HG02981 (cell line): Measurements from ENCODE around the gene PARN.
"Not testable (repeated sequence)": the region's sequence is repeated elsewhere in the genome, so short reads cannot be mapped to it uniquely, and the experiment has no call there.

Experiments
- ATAC-seq: cut with Tn5 transposase; IDR thresholded peaks from one replicate; pipeline ENCODE4 v1.9.1; 2021; ENCODE audit warnings: mild to moderate bottlenecking, moderate library complexity; ENCODE audit not compliant: unreplicated experiment

PARN gene

DNA sequence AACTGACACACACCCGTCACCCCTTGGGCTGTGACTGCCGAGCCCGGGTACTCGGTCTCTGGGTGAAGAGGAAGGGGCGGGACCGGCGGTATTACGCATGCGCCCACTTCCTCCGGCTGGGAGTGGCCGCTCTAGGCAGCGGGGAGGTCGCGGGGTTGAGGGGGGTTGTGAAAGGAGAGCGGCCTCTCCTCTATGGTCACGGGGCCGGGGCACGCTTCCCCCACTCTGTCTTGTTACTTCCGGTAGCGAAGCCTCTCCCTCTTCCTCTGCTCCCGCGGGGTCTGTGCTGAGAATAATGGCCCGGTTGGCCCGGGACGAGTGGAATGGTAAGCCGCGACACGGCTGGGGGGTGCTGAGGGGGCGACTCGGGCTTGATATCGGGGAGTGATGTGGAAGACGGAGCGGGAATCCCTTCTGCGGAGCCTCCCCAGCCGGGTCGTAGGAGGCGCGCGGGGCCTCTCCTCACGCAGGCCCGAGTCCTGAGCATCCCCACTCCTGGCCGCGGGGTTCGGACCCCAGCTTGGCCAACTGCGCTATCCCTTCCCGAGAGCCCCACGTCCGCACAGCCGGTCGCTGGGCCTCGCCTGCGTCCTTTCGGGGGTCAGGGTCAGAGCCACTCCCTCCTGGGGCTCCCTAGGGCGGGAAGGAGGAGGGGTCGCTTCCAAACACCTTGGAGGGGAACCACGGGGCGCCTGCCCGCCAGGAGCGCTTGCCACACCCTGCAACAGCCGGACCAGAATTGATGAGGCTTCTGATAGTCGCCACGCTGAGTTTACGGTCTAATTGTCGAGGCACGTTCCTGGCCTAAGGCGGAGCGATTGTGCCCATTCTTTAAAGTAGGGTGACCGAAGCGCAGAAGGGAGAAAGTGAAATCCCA lies 2.9 kb upstream of the PARN start, which contains the start of gene BFAR:
BFAR (plus strand) TSS at position 259 of the 877 bp plus-strand sequence. CDS start 11,396 bp downstream, outside the sequence.
- peak; percentile 72 for ATAC-seq

DNA sequence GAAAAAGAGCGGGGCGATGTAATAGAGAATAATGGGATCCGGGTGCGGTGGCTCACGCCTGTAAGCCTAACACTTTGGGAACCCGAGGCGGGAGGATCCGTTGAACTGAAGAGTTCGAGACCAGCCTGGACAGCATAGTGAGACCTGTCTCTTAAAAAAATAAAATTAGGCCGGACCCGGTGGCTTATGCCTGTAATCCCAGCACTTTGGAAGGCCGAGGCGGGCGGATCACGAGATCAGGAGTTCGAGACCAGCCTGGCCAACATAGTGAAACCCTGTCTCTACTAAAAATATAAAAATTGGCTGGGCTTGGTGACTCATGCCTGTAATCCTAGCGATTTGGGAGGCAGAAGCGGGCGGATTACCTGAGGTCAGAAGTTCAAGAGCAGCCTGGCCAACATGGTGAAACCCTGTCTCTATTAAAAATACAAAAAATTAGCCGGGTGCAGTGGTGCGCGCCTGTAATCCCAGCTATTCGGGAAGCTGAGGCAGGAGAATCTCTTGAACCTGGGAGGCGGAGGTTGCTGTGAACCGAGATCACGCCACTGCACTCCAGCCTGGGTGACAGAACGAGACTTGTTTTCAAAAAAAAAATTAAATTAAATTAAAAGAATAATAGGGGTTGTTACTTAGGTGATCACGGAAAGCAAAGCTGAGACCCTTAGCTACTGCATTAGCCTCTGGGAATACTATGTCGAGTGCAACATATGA lies 715 bp upstream of the PARN start:
- not testable (repeated sequence) for ATAC-seq

DNA sequence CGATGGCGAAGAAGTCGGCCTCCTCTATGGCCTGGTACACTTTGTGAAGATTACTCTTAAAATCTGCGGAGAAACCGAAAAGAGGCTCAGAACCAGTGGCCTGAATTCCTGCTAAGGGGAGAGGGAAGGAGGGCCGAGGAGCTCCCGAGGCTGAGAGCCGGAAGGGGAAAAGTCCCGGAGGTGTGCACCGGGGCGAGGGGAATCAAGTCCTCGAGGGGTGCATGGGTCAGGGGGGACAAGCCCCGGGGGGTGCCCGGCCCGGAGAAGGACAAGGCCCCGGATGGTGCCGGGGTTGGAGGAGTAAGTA lies 495 bp downstream of the PARN start:
- ATAC-seq, result peak; percentile 1

DNA sequence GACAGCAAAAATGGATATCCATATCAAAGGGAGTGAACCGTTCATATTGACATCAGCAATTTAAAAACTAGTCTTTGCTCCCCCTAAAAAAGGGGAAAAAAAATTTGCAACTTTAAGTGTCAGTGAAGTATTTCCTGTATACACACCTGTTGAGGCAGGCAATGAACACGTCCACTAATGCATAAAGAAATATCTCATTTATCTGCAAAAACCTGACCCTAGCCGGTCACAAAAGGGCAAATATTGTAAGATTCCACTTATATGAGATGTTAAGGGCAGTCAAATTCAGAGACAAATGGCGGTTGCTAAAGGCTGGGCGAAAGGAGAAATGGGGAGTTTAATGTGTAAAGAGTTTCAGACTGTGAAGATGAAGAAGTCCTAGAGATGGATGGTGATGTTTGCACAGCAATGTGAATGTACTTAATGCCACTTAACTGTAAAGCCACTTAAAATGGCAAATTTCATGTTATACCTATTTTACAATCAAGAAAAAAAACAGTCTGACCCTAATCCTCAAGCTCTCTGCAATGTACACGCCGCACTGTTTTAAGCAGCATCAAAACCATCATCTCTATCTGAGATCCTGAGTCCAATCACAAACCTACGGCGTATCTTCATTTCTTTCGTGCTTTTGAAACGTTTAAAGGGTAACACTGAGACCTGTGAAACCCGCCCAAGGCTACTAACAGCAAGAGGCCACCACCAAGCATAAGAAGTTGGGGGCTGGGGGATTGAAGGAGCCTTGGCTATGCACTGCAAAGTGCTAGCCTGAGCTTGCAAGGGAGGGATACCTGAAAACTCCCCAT lies 1.1 kb downstream of the PARN start:
- no peak for ATAC-seq

DNA sequence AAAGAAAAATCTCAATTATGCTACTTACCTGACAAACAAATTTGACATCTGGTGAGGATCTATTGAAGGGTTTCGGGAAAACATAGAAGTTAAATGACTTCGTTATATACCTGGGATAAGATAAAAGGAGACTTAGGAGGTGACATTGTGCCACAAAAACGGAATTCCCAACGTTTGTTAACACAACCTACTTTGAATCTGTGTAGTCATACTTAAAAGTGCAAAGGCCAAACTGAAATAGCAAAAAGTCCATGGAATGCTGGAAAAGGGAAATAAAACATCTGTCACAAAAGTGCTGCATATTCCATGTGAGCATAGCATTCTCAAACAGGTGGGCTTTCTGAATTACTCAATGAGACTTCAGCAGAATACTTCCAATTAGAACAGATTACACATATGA lies 3.0 kb downstream of the PARN start:
- ATAC-seq, result no peak

DNA sequence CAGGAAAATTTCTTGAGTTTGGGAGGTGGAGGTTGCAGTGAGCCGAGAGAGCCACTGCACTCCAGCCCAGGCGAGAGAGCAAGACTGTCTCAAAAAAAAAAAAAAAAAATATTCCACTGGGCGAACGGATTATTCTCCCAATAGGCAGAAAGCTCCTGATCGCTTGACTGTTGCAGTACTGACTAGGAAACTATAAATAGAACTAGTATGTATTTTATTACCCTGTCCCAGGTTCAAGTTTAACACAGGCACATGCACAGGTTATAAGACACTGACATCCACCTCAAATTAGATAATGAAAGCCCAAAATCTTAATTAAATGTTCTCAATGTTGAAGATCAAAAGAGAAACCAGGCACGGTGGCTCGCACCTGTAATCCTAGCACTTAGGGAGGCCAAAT lies 11.5 kb downstream of the PARN start:
- no peak for ATAC-seq

DNA sequence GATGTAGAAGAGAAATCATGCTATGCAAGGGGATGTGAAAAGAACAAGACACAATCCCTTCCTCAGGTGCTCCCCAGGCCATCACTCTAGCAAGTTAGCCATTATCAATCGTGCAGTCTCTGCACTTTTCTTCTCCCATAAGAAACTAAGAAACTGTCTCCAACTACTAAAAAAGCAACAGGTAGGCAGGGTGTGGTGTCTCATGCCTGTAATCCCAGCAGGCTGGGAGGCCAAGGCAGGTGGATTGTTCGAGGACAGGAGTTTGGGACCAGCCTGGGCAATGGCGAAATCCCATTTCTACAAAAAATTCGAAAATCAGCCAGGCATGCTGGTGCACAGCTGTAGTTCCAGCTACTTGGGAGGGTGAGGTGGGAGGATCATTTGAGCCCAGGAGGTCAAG lies 13.8 kb downstream of the PARN start:
- ATAC-seq, result no peak

DNA sequence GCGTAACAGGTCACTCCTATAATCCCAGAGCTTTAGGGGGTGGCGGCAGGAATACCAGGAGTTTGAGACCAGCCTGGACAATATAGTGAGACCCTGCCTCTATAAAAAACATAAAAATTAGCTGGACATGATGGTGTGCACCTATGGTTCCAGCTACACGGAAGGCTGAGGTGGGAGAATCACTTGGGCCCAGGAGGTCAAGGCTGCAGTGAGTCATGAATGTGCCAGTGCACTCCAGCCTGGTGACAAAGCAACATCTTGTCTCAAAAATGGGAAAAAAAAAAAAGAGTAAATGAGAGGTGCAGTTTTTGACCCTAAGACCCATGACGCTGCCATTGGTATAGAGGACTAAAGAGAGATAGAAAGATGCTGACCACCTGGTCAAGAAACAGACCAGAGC lies 16.1 kb downstream of the PARN start:
- no peak for ATAC-seq

DNA sequence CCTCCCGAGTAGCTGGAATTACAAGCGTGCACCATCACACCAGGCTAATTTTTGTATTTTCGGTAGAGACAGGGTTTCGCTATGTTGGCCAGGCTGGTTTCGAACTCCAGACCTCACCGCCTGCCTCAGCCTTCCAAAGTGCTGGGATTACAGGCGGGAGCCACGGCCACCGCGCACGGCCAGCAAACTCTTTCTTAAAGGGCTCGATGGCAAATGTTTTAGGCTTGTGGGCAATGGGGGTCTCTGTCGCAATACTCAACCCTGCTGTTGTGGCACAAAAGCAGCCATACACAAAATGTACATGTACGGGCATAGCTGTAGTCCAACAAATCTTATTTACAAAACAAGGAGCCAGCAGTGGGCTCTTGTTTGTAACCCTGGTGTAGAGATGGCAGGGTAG lies 18.4 kb downstream of the PARN start:
- ATAC-seq, result no peak

DNA sequence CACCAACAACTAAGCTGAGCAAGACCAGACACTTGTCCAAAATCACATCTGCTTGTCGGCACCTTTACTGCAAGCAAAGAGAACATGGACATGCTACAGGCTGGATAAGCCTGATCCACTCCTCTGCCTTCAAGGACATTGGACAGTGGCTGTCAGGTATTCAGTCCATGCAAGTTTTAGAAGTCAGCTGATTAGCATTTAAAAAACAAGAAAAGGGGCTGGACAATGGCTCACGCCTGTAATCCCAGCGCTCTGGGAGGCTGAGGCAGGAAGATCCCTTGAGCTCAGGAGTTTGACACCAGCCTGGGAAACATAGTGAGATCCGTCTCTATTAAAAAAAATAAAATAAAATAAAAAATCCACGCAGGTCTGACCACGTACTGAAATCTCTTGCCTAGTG lies 20.3 kb downstream of the PARN start:
- ATAC-seq, result no peak

DNA sequence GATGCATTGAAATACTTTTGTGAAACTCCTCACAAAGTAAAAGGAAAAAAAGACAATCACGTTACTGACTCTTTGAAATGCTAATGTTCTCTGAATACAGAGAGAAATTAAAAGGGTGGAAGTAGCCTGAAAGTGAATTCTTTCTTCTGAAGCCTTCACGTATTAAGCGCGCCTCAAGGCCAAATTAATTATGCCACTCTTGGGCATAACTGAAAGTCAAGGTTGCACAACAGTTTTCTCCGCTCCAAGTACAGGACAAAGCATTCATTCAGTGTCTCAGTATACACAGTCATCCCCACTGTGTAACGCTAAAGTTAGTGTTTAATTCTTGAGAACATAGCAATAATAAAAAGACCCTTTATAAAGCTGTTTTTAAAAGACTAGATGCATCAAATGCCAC lies 21.5 kb downstream of the PARN start:
- ATAC-seq, result no peak

DNA sequence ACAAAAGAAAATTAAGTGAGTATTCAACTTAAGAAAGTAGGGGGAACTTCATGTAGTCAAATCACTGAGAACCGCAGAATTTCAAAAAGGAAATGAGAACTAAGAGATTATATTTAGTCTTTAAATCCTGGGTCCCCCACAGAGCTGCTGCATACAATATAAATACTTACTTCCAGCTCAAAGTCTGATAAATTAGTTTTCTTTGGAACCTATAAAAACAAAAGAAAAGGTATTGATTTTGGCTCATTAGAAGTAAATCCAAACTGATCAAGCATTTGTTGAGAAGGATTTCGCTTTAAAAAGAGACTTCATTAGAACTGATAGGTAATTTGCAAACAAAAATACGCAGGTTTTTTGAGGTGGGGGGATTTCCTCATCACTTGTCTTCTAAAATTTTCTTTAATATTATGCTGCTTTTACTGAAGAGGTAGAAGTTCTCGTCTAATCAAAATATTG lies 21.9 kb downstream of the PARN start:
- no peak for ATAC-seq

DNA sequence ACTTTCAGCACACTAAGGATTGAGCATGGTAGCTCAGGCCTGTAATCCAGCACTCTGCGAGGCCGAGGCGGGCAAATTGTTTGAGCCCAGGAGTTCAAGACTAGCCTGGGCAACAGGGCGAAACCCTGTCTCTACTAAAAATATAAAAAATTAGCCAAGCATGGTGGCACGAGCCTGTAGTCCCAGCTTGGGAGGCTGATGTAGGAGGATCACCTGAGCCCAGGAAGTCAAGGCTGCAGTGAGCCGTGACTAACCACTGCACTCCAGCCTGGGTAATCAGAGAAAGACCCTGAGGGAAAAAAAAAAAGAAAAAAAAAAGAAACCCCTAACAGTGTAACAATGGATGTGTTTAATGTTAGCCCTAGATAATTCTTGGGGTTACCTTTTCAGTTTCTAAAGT lies 24.0 kb downstream of the PARN start:
- no peak for ATAC-seq

DNA sequence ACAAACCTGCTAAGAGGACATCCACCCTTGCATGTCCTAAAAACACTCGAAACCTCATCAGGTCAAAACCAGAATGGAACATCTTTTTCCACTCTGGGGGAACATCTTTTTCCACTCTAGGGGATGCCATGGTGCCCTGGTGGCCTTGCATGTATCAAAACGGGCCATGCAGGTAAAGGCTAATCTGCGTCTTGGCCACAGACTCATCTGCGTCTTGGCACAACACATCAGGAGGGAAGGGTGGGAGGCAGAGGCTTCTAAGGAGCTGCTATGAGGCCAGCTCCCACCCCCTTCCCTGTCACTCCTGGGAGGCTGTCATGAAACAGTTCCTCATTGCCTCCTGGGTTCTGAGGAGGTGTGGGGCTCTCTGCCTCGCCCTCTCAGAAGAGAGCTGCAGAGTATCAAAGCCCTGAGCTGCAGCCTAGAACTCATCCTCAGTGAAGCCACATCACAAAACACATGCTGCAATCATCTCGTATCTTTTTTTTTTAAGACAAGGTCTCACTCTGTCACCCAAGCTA lies 27.6 kb downstream of the PARN start:
- ATAC-seq, result no peak

DNA sequence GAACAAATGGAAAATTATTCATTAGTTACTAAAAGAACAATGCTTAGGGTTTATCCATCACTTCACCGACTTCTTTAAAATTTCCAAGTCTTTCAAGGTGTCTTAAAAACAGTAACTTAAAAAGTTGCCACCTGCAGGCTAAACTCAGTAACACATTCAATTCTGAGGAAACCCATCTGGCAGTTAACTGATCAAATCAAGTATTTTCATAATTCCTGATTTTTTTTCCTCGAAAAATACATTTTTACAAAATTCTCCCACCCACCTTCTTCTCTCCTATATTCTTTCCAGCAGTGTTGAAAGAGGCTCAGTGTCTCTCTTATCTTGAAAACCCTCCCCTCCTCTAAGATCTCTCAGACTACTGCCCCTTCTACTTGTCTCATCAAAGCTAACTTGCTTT lies 29.9 kb downstream of the PARN start:
- ATAC-seq, result no peak

DNA sequence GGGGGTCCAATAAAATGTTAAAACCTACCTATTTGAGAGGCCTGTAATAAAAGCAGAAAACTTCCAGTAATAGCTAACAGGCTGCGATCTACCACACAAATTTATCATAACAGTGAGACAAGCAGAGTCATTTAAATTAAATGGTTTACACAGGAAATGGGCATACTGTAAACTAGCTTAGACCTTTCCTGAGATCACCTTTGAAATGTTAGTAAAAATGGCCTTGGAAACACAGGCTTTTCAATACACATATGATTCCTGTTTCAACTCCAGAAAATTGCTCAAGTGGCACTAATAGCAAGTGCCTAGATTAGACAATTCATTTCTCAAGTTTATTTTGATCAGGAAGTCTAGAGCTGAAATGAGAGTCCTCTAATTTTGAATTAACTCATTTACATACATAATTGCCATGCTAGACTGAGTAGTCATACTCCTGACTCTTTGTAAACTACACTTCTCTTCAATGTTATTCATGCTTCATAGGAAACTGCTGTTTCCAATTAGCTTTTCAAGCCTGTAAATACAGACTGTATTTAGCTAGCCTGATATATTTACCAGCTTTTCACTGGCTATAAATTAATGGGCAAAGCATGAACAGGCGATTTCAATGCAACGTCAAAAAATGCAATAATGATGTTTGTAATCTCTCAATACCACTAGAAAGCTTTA lies 43.3 kb downstream of the PARN start:
- no peak for ATAC-seq

DNA sequence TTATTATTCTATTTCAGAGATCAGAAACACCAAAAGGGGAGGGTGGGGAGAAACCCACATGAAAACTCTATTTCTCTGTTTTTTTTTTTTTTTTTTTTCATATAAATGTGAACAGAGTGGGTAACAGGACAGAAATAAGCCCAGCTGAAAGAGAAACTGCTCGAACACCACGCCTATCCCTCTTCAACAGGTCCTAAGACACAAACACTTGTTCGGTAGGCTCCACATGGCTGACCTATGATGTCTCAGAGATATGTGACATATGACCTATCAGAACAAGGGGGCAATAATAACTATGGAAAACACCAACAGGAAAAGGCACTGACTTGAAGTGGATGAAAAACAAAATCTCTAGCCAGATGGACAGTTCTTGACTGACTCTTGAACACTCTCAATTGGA lies 44.8 kb downstream of the PARN start:
- ATAC-seq, result no peak

DNA sequence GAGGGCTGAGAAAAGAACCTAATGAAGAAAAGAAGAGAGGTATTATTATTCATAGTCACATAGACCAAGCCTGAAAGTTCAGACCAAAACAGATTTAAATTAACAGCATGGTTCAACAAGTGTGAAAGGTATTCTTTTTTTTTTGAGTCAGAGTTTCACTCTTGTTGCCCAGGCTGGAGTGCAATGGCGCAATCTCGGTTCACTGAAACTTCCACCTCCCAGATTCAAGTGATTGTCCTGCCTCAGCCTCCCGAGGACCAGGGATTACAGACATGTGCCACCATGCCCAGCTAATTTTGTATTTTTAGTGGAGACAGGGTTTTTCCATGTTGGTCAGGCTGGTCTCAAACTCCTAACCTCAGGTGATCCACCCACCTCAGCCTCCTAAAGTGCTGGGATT lies 49.1 kb downstream of the PARN start:
- not testable (repeated sequence) for ATAC-seq

DNA sequence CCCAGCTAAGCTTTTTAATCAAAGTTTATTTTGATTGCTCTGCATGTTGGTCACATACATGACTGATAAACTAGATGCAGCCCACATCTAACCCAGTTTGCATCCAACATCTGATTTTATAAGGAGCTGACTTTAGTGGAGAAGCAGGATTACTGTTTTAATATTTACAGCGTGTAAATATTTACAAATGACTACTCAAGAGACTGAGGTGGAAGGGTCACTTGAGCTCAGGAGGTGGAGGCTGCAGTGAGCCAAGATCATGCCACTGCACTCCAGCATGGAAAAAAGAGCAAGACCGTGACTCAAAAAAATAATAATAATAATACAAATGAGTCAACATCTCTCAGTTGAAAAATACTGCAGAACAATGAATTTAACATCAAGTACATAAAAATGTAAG lies 50.8 kb downstream of the PARN start:
- ATAC-seq, result no peak

DNA sequence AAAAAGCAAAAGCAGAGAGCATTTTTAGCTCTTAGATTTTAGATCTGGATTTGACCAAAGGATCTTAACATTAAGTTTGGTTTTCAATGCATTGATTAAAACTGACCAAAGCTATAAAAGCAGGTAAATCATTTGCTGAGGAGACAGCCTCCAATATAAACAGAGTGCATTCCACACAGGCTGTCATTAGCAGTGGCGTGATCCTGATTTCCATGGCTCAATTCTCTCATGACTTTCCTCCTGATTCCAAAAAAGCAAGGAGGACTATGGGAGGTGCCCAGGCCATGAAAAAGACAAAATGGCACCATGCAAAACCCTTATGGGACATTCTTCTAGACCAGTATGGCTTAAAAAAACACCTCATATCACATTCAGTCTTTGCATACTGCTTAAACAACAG lies 53.5 kb downstream of the PARN start:
- ATAC-seq, result no peak

DNA sequence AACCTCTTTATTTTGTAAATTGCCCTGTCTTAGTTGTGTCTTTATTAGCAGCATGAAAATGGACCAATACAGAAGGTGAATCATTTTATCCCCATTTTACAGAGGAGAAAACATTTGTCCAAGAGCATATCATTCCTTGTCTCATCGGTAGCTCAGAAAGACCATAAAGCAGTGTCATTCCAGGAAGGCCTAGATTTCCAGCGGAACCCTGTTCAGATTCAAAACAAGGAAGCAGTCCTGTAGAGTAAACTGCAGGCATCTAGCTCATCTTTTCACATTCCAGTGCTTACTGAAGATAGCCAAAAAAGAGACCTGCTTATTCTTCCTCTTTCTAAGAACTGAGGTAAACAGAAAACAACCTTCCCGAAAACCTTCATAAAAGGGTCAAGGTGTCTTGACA lies 54.0 kb downstream of the PARN start:
- ATAC-seq, result no peak
